Ectodermal cell (in vitro differentiated cells): ENCODE measurements around the gene DOCK6.

Experiments
- H3K27ac ChIP-seq: 2 replicates; pipeline ENCODE4 v1.7.0; 2013; ENCODE audit warnings: mild to moderate bottlenecking, low read depth, low read length; ENCODE audit not compliant: insufficient read depth, poor library complexity, severe bottlenecking
- H3K27me3 ChIP-seq: 2 replicates; pipeline ENCODE4 v1.7.0; 2013; ENCODE audit warnings: mild to moderate bottlenecking, low read length; ENCODE audit not compliant: insufficient read depth, control insufficient read depth, poor library complexity, severe bottlenecking
- H3K36me3 ChIP-seq: one replicate; pipeline ENCODE4 v1.7.0; 2013; ENCODE audit warnings: low read length; ENCODE audit not compliant: control insufficient read depth, insufficient read depth
- H3K4me1 ChIP-seq: one replicate; pipeline ENCODE4 v1.7.0; 2013; ENCODE audit warnings: low read length; ENCODE audit not compliant: control insufficient read depth, insufficient read depth
- H3K4me3 ChIP-seq: 2 replicates; pipeline ENCODE4 v1.7.0; 2013; ENCODE audit warnings: low read depth, low read length, control low read depth; ENCODE audit not compliant: insufficient read depth
- H3K9me3 ChIP-seq: 2 replicates; pipeline ENCODE4 v1.7.0; 2013; ENCODE audit warnings: mild to moderate bottlenecking, low read length, moderate library complexity; ENCODE audit not compliant: control insufficient read depth
- WGBS, 2 experiments: methylation state at CpG; one replicate each; pipeline ENCODE4 v1.1.7; 2013; ENCODE audit warnings: missing lambda C conversion rate in 2 of 2; 5-methylcytosine and 5-hydroxymethylcytosine counted together

Gene DOCK6

GRCh38 chr19:11246941-11247340 lies 15.4 kb downstream of the DOCK6 start:
- 94% methylated on average over 11 of the region's 11 CpGs for WGBS, 2 experiments
- Histone ChIP-seq H3K27ac (no peak overlapping the region), H3K9me3 (no peaks in the 10 kb centered on the region), H3K36me3 (peaks cover 12% of the 10 kb centered on the region), H3K4me3 (no peak overlapping the region), H3K4me1 (no peaks in the 10 kb centered on the region), H3K27me3 (peaks cover 4% of the 10 kb centered on the region)

- H3K27me3 ChIP-seq = peaks cover 4% of the 10 kb centered on the region
- WGBS, 2 experiments = 93 to 97% methylated on average over 5 of the region's 5 CpGs
- H3K27ac ChIP-seq = no peak overlapping the region
- no peaks in the 10 kb centered on the region for H3K4me1 ChIP-seq
- H3K4me3 ChIP-seq = no peak overlapping the region
- peaks cover 4% of the 10 kb centered on the region for H3K36me3 ChIP-seq
- H3K9me3 ChIP-seq = no peaks in the 10 kb centered on the region
Observed at GRCh38 chr19:11244846-11245589, 17.3 kb downstream of the DOCK6 start.

- no peak overlapping the region for H3K4me3 ChIP-seq
- 92% methylated on average over 7 of the region's 7 CpGs for WGBS, 2 experiments
- H3K27ac ChIP-seq = no peak overlapping the region
- H3K9me3 ChIP-seq = no peaks in the 10 kb centered on the region
- H3K27me3 ChIP-seq = peaks cover 4% of the 10 kb centered on the region
- H3K4me1 ChIP-seq = no peaks in the 10 kb centered on the region
- peaks cover 4% of the 10 kb centered on the region for H3K36me3 ChIP-seq
Observed at GRCh38 chr19:11243798-11244169, 18.5 kb downstream of the DOCK6 start.

GRCh38 chr19:11242864-11243797 lies 19.2 kb downstream of the DOCK6 start:
- 33 to 34% methylated on average over 48 of the region's 48 CpGs for WGBS, 2 experiments
- Histone ChIP-seq H3K4me1 (no peaks in the 10 kb centered on the region), H3K27me3 (peaks cover 4% of the 10 kb centered on the region), H3K36me3 (no peaks in the 10 kb centered on the region), H3K27ac (no peak overlapping the region), H3K9me3 (no peaks in the 10 kb centered on the region), H3K4me3 (no peak overlapping the region)

GRCh38 chr19:11242025-11242424 lies 20.3 kb downstream of the DOCK6 start:
- Histone ChIP-seq H3K9me3 (no peaks in the 10 kb centered on the region), H3K27me3 (peaks cover 4% of the 10 kb centered on the region), H3K4me3 (no peak overlapping the region), H3K36me3 (no peaks in the 10 kb centered on the region), H3K27ac (no peak overlapping the region), H3K4me1 (no peaks in the 10 kb centered on the region)
- 91 to 94% methylated on average over 11 of the region's 11 CpGs for WGBS, 2 experiments

- 95% methylated on average over 8 of the region's 8 CpGs for WGBS, 2 experiments
- H3K9me3 ChIP-seq = no peaks in the 10 kb centered on the region
- H3K4me3 ChIP-seq = no peak overlapping the region
- H3K4me1 ChIP-seq = no peaks in the 10 kb centered on the region
- H3K36me3 ChIP-seq = no peaks in the 10 kb centered on the region
- H3K27ac ChIP-seq = no peak overlapping the region
- peaks cover 4% of the 10 kb centered on the region for H3K27me3 ChIP-seq
Observed at GRCh38 chr19:11240008-11240444, 22.3 kb downstream of the DOCK6 start.

- Histone ChIP-seq H3K9me3 (no peaks in the 10 kb centered on the region), H3K27ac (no peak within 1 kb of the TSS), H3K27me3 (peaks cover 4% of the 10 kb centered on the region), H3K4me3 (no peak within 1 kb of the TSS), H3K4me1 (no peaks in the 10 kb centered on the region), H3K36me3 (no peaks in the 10 kb centered on the region)
- 93 to 95% methylated on average over 23 of the region's 23 CpGs for WGBS, 2 experiments
Observed at GRCh38 chr19:11239377-11240000, 22.8 kb downstream of the DOCK6 start, which contains the start of gene ANGPTL8. Gene ANGPTL8, plus strand, starts transcription at chr19:11239619. Its CDS starts 19 bp downstream, at chr19:11239638.

- WGBS, 2 experiments = 87 to 95% methylated on average over 6 of the region's 6 CpGs
- no peaks in the 10 kb centered on the region for H3K4me1 ChIP-seq
- no peak overlapping the region for H3K4me3 ChIP-seq
- no peaks in the 10 kb centered on the region for H3K9me3 ChIP-seq
- peaks cover 4% of the 10 kb centered on the region for H3K27me3 ChIP-seq
- no peaks in the 10 kb centered on the region for H3K36me3 ChIP-seq
- no peak overlapping the region for H3K27ac ChIP-seq
Observed at GRCh38 chr19:11238781-11239376, 23.4 kb downstream of the DOCK6 start.

GRCh38 chr19:11238041-11238440 lies 24.3 kb downstream of the DOCK6 start:
- Histone ChIP-seq H3K4me1 (no peaks in the 10 kb centered on the region), H3K36me3 (no peaks in the 10 kb centered on the region), H3K27me3 (no peaks in the 10 kb centered on the region), H3K4me3 (no peak overlapping the region), H3K9me3 (no peaks in the 10 kb centered on the region), H3K27ac (no peak overlapping the region)
- 96 to 97% methylated on average over 11 of the region's 11 CpGs for WGBS, 2 experiments
